GM23248 (cell line): Measurements from ENCODE around the gene SLC35F3. TPM values are rescaled to one million over a fixed set of nuclear protein-coding genes. Genes with fewer than 3 reads are reported as not detected.

ENCODE experiments used
- DNase-seq: peaks from one replicate; pipeline ENCODE4 v3.0.0-alpha.2; 2015
- H2AFZ ChIP-seq: fragments of 200-600 bp; sonication (generic); 2 replicates; pipeline ENCODE4 v1.6.1; 2016; ENCODE audit warnings: antibody characterized with exemption
- H3F3A ChIP-seq: fragments of 200-600 bp; sonication (generic); 2 replicates; pipeline ENCODE4 v1.6.1; 2016; ENCODE audit warnings: mild to moderate bottlenecking, antibody characterized with exemption, mixed run types; ENCODE audit not compliant: insufficient read depth
- H3K27ac ChIP-seq: fragments of 200-600 bp; sonication (generic); 2 replicates; pipeline ENCODE4 v1.5.1; 2016; ENCODE audit warnings: mild to moderate bottlenecking
- H3K27me3 ChIP-seq: fragments of 200-600 bp; sonication (generic); replicated peaks from 2 replicates; pipeline ENCODE4 v1.6.1; 2016; ENCODE audit warnings: mild to moderate bottlenecking; ENCODE audit not compliant: insufficient read depth
- H3K36me3 ChIP-seq: fragments of 200-600 bp; sonication (generic); 2 replicates; pipeline ENCODE4 v1.6.1; 2016; ENCODE audit warnings: low read depth, mild to moderate bottlenecking
- H3K4me1 ChIP-seq: fragments of 200-600 bp; sonication (generic); 2 replicates; pipeline ENCODE4 v1.6.1; 2016; ENCODE audit warnings: mild to moderate bottlenecking; ENCODE audit not compliant: insufficient read depth
- H3K4me2 ChIP-seq: fragments of 200-600 bp; sonication (generic); one replicate; pipeline ENCODE4 v1.6.1; 2016; ENCODE audit warnings: mild to moderate bottlenecking; ENCODE audit not compliant: unreplicated experiment
- H3K4me3 ChIP-seq: fragments of 200-600 bp; sonication (generic); 2 replicates; pipeline ENCODE4 v1.5.1; 2016; ENCODE audit warnings: mild to moderate bottlenecking
- H3K79me2 ChIP-seq: fragments of 200-600 bp; sonication (generic); 2 replicates; pipeline ENCODE4 v1.6.1; 2016; ENCODE audit warnings: mild to moderate bottlenecking; ENCODE audit not compliant: insufficient read depth
- H3K9ac ChIP-seq: fragments of 200-600 bp; sonication (generic); 2 replicates; pipeline ENCODE4 v1.6.1; 2016; ENCODE audit warnings: mild to moderate bottlenecking
- H3K9me2 ChIP-seq: fragments of 200-600 bp; sonication (generic); 2 replicates; pipeline ENCODE4 v1.6.1; 2016; ENCODE audit warnings: mixed run types, mild to moderate bottlenecking, moderate library complexity; ENCODE audit not compliant: insufficient read depth
- H3K9me3 ChIP-seq: fragments of 200-600 bp; sonication (generic); one replicate; pipeline ENCODE4 v1.6.1; 2017; ENCODE audit warnings: low read depth
- H4K20me1 ChIP-seq: fragments of 200-600 bp; sonication (generic); 2 replicates; pipeline ENCODE4 v1.6.0; 2016; ENCODE audit not compliant: insufficient read depth
- EZH2 ChIP-seq: fragments of 200-600 bp; sonication (generic); IDR thresholded peaks from 2 replicates; pipeline ENCODE4 v1.6.1; 2018; ENCODE audit warnings: antibody characterized with exemption, mild to moderate bottlenecking; ENCODE audit not compliant: insufficient read depth, poor library complexity, severe bottlenecking
- EZH2phosphoT487 ChIP-seq: fragments of 200-600 bp; sonication (generic); IDR thresholded peaks from 2 replicates; pipeline ENCODE4 v1.6.1; 2018; ENCODE audit warnings: antibody characterized with exemption, moderate library complexity, mild to moderate bottlenecking, low read depth; ENCODE audit not compliant: insufficient read depth
- WGBS, 2 experiments: methylation state at CpG; one replicate each; pipeline ENCODE4 v1.1.6; 2015 to 2017; ENCODE audit warnings: low lambda C conversion rate in 2 of 2, low coverage in 1 of 2; ENCODE audit errors: missing lambda C conversion rate in 2 of 2; 5-methylcytosine and 5-hydroxymethylcytosine counted together
- in situ Hi-C: fragments of 300-500 bp; cut with MboI; formaldehyde crosslinking; loops from 2 replicates; pipeline ENCODE4 v1.15.0; 2020
- polyA plus RNA-seq: library from polyadenylated mRNA; unstranded; fragments of >200 nt; fragmentation: Nextera tagmentation; extraction: Ambion mirVana; gene quantifications from 2 replicates; pipeline ENCODE4 v1.2.1, GENCODE V29; 2016
- total RNA-seq: library from RNA; depleted of rRNA; stranded (reverse); fragments of >200 nt; shearing (Covaris generic); gene quantifications from 2 replicates; pipeline ENCODE4 v1.2.3, GENCODE V29; 2014

Gene SLC35F3
- total and polyA plus RNA-seq, 2 experiments from 2014 or later = 0.43 to 1.3 TPM

DNA sequence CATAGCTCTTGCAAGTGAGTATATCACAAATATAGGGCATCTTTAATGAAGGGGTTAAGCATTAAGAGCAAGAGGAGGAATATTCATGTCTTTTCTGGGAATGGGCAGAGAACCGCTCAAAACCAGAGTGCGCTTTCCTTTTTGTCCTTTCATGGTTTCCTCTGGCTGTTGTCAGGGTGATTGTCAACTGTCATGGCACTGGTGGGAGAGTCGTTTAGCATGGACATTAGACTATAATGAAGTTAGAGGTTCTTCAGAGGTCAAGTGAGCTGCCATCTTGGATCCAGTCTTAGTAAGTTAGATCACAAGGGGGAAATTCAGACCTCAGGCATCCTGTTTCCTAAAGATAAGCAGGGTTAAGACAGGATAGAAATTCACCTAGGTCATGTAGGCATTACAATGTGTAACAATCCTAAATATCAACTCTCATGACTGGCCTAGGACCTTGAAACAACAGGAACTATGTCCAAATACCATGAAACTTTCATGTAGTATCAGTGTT is 456.7 kb downstream of the SLC35F3 start:
- no peaks in the 10 kb centered on the region for H3K79me2 ChIP-seq
- H3K4me2 ChIP-seq = no peak overlapping the region
- in situ Hi-C loops = no loop called here
- H3K36me3 ChIP-seq = no peaks in the 10 kb centered on the region
- no peak overlapping the region for H3K4me3 ChIP-seq
- H3K9ac ChIP-seq = no peak overlapping the region
- peak overlapping the region; percentile 5; the same call in 1 of the 2 replicates for H2AFZ ChIP-seq
- WGBS, 2 experiments = 63 to 65% methylated on average over 3 of the region's 3 CpGs
- no peak overlapping the region for H3K27ac ChIP-seq
- no peaks in the 10 kb centered on the region for H3K9me2 ChIP-seq
- no peaks in the 10 kb centered on the region for H3K9me3 ChIP-seq
- H3F3A ChIP-seq = no peaks in the 10 kb centered on the region
- 0 out of 2 replicates have a peak, but pooled peaks cover 4% of the 10 kb centered on the region for H3K27me3 ChIP-seq
- DNase-seq = no peak
- H4K20me1 ChIP-seq = no peaks in the 10 kb centered on the region
- no peaks in the 10 kb centered on the region for H3K4me1 ChIP-seq
- TF ChIP-seq EZH2 = no peak
- no peak for TF ChIP-seq EZH2phosphoT487

DNA sequence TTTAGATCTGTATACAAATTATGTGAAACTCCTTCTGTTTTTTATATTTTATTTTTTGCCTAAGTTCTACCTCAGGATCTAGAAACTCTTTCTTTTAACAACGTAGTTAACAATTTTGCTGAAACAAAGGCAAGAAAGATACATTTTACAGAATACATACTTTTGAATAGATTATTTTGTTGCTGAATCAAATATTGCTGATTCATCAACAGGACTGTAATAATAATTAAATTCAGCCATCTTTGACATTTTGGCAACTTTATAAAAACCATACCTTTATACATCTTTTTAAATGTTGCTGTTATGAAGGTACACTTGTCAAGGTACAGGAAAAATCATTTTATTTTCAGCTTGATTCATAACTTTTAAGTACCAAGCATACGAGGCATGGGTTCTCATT is 458.1 kb downstream of the SLC35F3 start:
- no peak for TF ChIP-seq EZH2phosphoT487
- TF ChIP-seq EZH2 = no peak
- H3K36me3 ChIP-seq = no peaks in the 10 kb centered on the region
- no peak overlapping the region for H3K4me3 ChIP-seq
- no peaks in the 10 kb centered on the region for H3F3A ChIP-seq
- H3K79me2 ChIP-seq = no peaks in the 10 kb centered on the region
- H3K9me2 ChIP-seq = no peaks in the 10 kb centered on the region
- H3K27me3 ChIP-seq = 0 out of 2 replicates have a peak, but pooled peaks cover 4% of the 10 kb centered on the region
- H4K20me1 ChIP-seq = no peaks in the 10 kb centered on the region
- no peak overlapping the region for H3K27ac ChIP-seq
- H3K9me3 ChIP-seq = no peaks in the 10 kb centered on the region
- H3K9ac ChIP-seq = no peak overlapping the region
- no peak overlapping the region for H3K4me2 ChIP-seq
- H2AFZ ChIP-seq = 0 out of 2 replicates have a peak overlapping the region, but pooled peaks have one; percentile 3
- H3K4me1 ChIP-seq = no peaks in the 10 kb centered on the region
- DNase-seq = no peak
- in situ Hi-C loops = no loop called here
- WGBS, 2 experiments = 29 to 34% methylated on average over 2 of the region's 2 CpGs

DNA sequence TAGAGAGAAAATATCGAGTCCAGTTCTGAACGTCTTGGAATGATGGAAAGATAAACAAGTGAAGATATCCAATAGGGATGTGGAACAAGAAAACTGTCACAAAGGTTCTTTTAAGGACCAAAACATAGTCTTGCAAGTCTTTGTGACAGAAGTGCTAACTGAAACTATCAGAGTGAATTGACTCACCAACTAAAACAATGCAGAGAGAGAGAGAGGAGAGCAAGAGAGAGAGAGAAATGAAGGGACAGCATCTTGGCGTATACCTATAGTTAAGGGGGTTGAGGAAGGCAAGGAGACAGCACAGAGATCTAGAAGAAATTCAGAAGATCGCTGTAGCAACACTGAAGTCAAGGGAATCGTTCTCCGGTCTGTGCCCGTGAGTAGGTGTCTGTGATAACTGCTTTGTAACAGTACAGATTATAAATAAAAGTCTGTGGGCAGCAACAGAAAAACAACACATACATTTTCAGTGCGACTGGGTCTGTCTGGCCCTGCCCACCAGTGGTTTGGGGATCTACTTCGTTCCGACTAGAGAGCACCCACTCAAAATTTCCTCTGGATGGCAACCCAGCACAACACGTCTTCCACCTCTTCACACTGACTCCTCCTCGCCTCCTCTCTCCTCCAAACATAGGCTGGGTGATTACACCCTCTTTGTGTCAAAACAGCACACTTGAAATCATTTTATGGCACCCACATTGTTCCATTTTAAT is 464.0 kb downstream of the SLC35F3 start:
- in situ Hi-C loops = no loop called here
- H3K4me2 ChIP-seq = no peak overlapping the region
- H3K36me3 ChIP-seq = no peaks in the 10 kb centered on the region
- TF ChIP-seq EZH2phosphoT487 (no peak), EZH2 (no peak)
- peaks cover 8% of the 10 kb centered on the region; the same call in 1 of the 2 replicates for H3K79me2 ChIP-seq
- 0 out of 2 replicates have a peak, but pooled peaks cover 9% of the 10 kb centered on the region for H3F3A ChIP-seq
- H3K4me3 ChIP-seq = no peak overlapping the region
- H3K9ac ChIP-seq = no peak overlapping the region
- WGBS, 2 experiments = 60 to 71% methylated on average over 12 of the region's 12 CpGs
- H3K27me3 ChIP-seq = no peaks in the 10 kb centered on the region
- H2AFZ ChIP-seq = peak overlapping the region; percentile 38; the same call in 1 of the 2 replicates
- no peaks in the 10 kb centered on the region for H4K20me1 ChIP-seq
- no peaks in the 10 kb centered on the region for H3K9me3 ChIP-seq
- H3K4me1 ChIP-seq = no peaks in the 10 kb centered on the region
- no peaks in the 10 kb centered on the region for H3K9me2 ChIP-seq
- no peak for DNase-seq
- H3K27ac ChIP-seq = no peak overlapping the region

- no peak for TF ChIP-seq EZH2
- no peak for TF ChIP-seq EZH2phosphoT487
- Histone ChIP-seq H3K36me3 (no peaks in the 10 kb centered on the region), H4K20me1 (no peaks in the 10 kb centered on the region), H3K4me1 (0 out of 2 replicates have a peak, but pooled peaks cover under 1% of the 10 kb centered on the region), H3K79me2 (peaks cover 11% of the 10 kb centered on the region), H3K27ac (no peak overlapping the region), H3K9me2 (no peaks in the 10 kb centered on the region), H3K27me3 (no peaks in the 10 kb centered on the region), H3K9me3 (no peaks in the 10 kb centered on the region), H3K9ac (no peak overlapping the region), H3K4me3 (no peak overlapping the region), H2AFZ (peak overlapping the region; percentile 38; the same call in 1 of the 2 replicates), H3K4me2 (no peak overlapping the region), H3F3A (0 out of 2 replicates have a peak, but pooled peaks cover 9% of the 10 kb centered on the region)
- no peak for DNase-seq
- WGBS, 2 experiments = 68 to 70% methylated on average over 3 of the region's 3 CpGs
- in situ Hi-C loops = no loop called here
These were observed 464.6 kb downstream of the SLC35F3 start for GRCh38 chr1:234369033-234369430.
